ENCODE results near the gene CNTN5.

DNA sequence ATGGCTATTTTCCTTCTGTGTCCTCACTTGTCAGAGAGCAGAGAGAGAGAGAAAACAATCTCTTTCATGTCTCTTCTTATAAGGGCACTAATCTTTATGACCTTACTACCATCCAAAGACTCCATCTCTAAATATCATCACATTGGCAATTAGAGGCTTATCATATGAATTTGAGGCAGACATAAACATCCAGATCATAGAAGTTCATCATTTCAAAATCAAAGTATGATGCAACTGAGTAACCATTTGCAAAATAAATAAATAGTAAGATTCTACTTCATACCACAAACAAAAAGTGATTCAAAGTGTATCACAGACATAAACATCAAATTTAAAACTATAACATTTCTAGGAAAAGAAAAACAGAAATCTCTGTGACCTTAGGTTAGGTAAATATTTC, 1161.6 kb downstream of the CNTN5 start:
- TF ChIP-seq, protein P1, sequence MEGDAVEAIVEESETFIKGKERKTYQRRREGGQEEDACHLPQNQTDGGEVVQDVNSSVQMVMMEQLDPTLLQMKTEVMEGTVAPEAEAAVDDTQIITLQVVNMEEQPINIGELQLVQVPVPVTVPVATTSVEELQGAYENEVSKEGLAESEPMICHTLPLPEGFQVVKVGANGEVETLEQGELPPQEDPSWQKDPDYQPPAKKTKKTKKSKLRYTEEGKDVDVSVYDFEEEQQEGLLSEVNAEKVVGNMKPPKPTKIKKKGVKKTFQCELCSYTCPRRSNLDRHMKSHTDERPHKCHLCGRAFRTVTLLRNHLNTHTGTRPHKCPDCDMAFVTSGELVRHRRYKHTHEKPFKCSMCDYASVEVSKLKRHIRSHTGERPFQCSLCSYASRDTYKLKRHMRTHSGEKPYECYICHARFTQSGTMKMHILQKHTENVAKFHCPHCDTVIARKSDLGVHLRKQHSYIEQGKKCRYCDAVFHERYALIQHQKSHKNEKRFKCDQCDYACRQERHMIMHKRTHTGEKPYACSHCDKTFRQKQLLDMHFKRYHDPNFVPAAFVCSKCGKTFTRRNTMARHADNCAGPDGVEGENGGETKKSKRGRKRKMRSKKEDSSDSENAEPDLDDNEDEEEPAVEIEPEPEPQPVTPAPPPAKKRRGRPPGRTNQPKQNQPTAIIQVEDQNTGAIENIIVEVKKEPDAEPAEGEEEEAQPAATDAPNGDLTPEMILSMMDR (optimal IDR thresholded peaks at IDR 0.05 in 1 of 3, IDR thresholded peaks at IDR 0.05 in 1 of 3, conservative IDR thresholded peaks at IDR 0.05 in 1 of 3; ENCODE audit: extremely low read depth in 1 of 3, insufficient read depth in 2 of 3, low read length in 3 of 3), result no peak
- no peak for TF ChIP-seq EZH2 (IDR thresholded peaks at IDR 0.05; ENCODE audit: low read length)
